GM12865 (cell line): ENCODE results near the gene CDC42.

Experiments
- DNase-seq: peaks from one replicate; pipeline ENCODE4 v3.0.0; 2010; ENCODE audit warnings: low read depth
- H3K4me3 ChIP-seq: 2 replicates; pipeline ENCODE4 v1.5.1; 2011; ENCODE audit warnings: mild to moderate bottlenecking, low read depth, low read length, control low read depth
- CTCF ChIP-seq: IDR thresholded peaks from 2 replicates; pipeline ENCODE4 v1.5.1; 2011; ENCODE audit warnings: low read length, control low read depth, low read depth, inconsistent platforms; ENCODE audit not compliant: insufficient read depth; ENCODE audit errors: missing control alignments

The CDC42 gene

DNA sequence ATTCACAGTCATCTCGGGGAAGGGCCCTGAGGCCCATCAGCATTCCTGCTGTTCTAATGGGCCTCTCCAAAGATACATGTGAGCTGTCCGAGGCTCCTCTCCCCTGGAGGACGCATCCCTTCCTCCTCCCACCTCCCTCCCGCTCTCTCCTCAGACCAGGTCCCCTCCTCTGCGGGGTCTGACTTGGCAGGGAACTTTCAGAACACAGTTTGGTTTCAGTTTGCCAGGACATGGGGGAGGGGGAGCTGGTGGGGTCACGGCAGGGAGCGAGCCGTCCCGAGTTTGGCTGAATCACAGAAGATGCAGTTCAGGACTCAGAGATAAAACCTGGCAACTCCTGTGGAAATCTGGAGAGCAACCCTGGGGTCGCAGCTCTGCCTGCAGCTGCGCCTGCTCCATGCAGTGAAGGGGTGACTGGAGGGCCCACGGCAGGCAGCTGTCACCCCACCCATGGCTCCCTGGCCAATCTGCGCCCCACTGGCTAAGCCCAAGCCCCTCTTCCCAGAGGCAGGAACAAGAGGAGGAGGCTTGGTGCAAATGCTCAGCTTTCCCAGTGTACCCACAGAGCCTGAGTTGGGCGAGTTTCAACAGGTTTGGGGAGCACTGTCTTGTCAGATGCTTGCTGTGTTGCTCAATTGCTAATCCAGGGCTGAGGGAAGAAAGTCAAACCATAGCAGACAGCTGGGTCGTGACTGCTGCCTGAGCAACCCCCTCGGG lies 84.7 kb downstream of the CDC42 start:
- no peak overlapping the region for H3K4me3 ChIP-seq
- TF ChIP-seq CTCF = no peak
- DNase-seq = no peak

GRCh38 chr1:22139066-22139594 lies 86.6 kb downstream of the CDC42 start:
- TF ChIP-seq CTCF = no peak
- no peak for DNase-seq
- no peak overlapping the region for H3K4me3 ChIP-seq

DNA sequence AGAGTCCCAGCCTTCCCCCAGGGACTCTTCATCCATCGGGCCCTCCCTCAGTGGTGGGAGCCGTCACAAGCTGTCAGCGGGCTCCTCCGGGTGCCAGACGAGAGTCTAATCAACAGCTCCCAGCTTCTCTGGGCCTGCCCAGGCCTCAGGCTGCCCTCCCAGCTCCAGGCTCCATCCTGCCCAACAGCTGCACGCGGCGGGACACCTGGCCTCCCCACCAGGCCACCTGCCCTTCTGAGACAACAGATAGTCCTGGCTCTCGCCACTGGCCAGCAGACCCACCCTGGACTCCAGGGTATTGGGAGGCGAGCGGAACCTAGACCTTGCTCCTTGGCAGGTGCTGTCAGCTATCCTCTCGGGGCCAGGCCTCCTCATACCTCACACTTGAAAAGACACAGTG lies 87.3 kb downstream of the CDC42 start:
- H3K4me3 ChIP-seq = no peak overlapping the region
- no peak for DNase-seq
- TF ChIP-seq CTCF = no peak
